ENCODE measurements around the gene PHLPP2. TPM values are rescaled to one million over a fixed set of nuclear protein-coding genes. Genes with fewer than 3 reads are reported as not detected.

The PHLPP2 gene
- 6.6 TPM for total RNA-seq
- long read RNA-seq, partial matches to known transcripts: 0 of 9 reads
- long read RNA-seq, other reads (novel, unspliced or antisense): 9 of 9 reads

GRCh38 chr16:71724320-71724751 lies at the start of gene PHLPP2:
Gene PHLPP2 (minus strand): TSS chr16:71724701. CDS start chr16:71714795, 9,906 bp downstream.
- Histone ChIP-seq H3K9me3 (no peaks in the 10 kb centered on the region), H3K36me3 (peaks cover 8% of the 10 kb centered on the region), H3K27me3 (ENCODE audit: low read depth) (no peaks in the 10 kb centered on the region), H3K4me1 (peaks cover 33% of the 10 kb centered on the region), H3K4me3 (peak within 1 kb of the TSS; percentile 89), H3K27ac (peak within 1 kb of the TSS; percentile 90)
- no peak for DNase-seq
- TF ChIP-seq, protein P1, sequence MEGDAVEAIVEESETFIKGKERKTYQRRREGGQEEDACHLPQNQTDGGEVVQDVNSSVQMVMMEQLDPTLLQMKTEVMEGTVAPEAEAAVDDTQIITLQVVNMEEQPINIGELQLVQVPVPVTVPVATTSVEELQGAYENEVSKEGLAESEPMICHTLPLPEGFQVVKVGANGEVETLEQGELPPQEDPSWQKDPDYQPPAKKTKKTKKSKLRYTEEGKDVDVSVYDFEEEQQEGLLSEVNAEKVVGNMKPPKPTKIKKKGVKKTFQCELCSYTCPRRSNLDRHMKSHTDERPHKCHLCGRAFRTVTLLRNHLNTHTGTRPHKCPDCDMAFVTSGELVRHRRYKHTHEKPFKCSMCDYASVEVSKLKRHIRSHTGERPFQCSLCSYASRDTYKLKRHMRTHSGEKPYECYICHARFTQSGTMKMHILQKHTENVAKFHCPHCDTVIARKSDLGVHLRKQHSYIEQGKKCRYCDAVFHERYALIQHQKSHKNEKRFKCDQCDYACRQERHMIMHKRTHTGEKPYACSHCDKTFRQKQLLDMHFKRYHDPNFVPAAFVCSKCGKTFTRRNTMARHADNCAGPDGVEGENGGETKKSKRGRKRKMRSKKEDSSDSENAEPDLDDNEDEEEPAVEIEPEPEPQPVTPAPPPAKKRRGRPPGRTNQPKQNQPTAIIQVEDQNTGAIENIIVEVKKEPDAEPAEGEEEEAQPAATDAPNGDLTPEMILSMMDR (IDR thresholded peaks at IDR 0.05): no peak
- intact Hi-C loops (cut with DNase I): no loop called here
- ATAC-seq: no peak

- TF ChIP-seq, protein P1 (IDR thresholded peaks at IDR 0.05): no peak
- Histone ChIP-seq H3K4me1 (no peaks in the 10 kb centered on the region), H3K9me3 (no peaks in the 10 kb centered on the region), H3K27me3 (ENCODE audit: low read depth) (no peaks in the 10 kb centered on the region), H3K36me3 (peaks cover 81% of the 10 kb centered on the region), H3K27ac (no peak overlapping the region), H3K4me3 (no peak overlapping the region)
- intact Hi-C loops (cut with DNase I): no loop called here
- no peak for ATAC-seq
- no peak for DNase-seq
These were observed 47.1 kb upstream of the PHLPP2 start for GRCh38 chr16:71771571-71771970.

DNA sequence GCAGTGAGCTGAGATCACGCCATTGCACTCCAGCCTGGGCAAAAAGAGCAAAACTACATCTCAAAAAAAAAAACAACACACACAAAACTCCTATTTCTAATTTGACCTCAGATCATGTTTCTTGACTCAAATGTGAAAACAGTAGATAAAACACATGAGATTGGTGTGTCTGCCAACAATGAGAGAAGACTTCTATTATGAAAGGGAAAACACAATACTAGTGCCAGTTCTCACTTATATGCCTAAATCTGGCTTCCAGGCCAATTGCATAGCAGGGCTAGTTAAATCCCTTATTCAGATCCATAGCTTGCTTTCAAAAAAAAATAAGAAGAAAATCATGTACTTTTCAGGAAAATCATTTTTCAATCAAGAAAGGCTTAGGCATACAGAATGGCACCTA lies 44.7 kb upstream of the PHLPP2 start:
- no peak for DNase-seq
- ATAC-seq: no peak
- no peaks in the 10 kb centered on the region for H3K4me1 ChIP-seq
- no peak overlapping the region for H3K27ac ChIP-seq
- peaks cover 86% of the 10 kb centered on the region for H3K36me3 ChIP-seq
- intact Hi-C loops (cut with DNase I): no loop called here
- TF ChIP-seq, protein P1 (IDR thresholded peaks at IDR 0.05): no peak
- no peak overlapping the region for H3K4me3 ChIP-seq
- no peaks in the 10 kb centered on the region for H3K27me3 ChIP-seq (ENCODE audit: low read depth)
- H3K9me3 ChIP-seq: no peaks in the 10 kb centered on the region

DNA sequence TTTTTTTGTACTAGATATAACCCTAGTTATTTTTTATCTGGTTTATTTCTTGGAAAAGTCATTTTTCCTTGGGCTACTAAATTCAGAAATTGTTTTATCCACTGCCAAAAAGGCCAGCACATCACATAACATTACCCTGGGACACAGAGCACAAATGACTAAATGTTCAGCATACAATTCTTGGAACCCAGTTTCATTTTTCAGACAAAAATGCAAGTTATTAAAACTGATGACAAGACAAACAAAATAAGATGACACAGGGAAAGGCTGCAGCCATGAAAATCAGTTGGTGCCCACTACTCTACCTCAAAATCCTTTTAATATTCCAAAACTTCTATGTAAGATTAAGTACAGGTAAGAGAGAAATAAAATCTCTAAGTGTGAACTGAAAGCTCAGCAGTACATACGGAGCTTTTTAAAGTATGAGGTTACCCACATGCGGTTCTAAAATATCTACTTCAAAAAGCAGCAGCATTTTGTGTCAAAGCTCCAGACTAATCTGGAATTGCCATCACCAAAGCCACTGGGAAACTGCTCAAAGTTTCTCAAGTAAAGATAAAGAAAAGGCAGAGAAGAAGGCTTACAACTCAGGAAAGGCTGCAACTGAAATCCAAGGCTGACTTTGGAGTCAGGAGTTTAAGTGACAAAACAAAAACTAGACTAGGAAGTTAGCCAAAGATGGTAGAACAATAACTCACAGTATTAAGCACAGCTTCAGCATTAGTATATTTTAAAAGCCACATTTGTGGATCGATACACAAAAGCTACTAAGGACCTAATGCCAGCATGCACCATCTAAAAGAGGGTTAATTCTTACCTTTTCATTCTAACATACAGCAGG lies 42.8 kb upstream of the PHLPP2 start:
- Histone ChIP-seq H3K27me3 (ENCODE audit: low read depth) (no peaks in the 10 kb centered on the region), H3K27ac (no peak overlapping the region), H3K4me3 (no peak overlapping the region), H3K4me1 (no peaks in the 10 kb centered on the region), H3K36me3 (peaks cover 86% of the 10 kb centered on the region), H3K9me3 (no peaks in the 10 kb centered on the region)
- intact Hi-C loops (cut with DNase I): no loop called here
- DNase-seq: no peak
- ATAC-seq: no peak
- TF ChIP-seq, protein P1 (IDR thresholded peaks at IDR 0.05): no peak

- H3K9me3 ChIP-seq: no peaks in the 10 kb centered on the region
- no peak overlapping the region for H3K27ac ChIP-seq
- no peaks in the 10 kb centered on the region for H3K27me3 ChIP-seq (ENCODE audit: low read depth)
- TF ChIP-seq, protein P1 (IDR thresholded peaks at IDR 0.05): no peak
- peaks cover 94% of the 10 kb centered on the region for H3K36me3 ChIP-seq
- no peaks in the 10 kb centered on the region for H3K4me1 ChIP-seq
- no peak for ATAC-seq
- no peak for DNase-seq
- H3K4me3 ChIP-seq: no peak overlapping the region
- intact Hi-C loops (cut with DNase I): no loop called here
These were observed 37.7 kb upstream of the PHLPP2 start for GRCh38 chr16:71762186-71762585.
